ENCODE results near the gene GPR132. TPM values are rescaled to one million over a fixed set of nuclear protein-coding genes. Genes with fewer than 3 reads are reported as not detected.

The GPR132 gene
- total RNA-seq, 2 donors from 2014 or later = 0.27 to 3.3 TPM

- no peak overlapping the region for H3K4me3 ChIP-seq (ENCODE audit: low read length)
- Mint-ChIP-seq H3K4me3 (no peak overlapping the region), H3K36me3 (ENCODE audit: low read depth) (no peaks in the 10 kb centered on the region), H3K27me3 (ENCODE audit: insufficient read depth) (peaks cover 16% of the 10 kb centered on the region), H3K4me1 (peaks cover 16% of the 10 kb centered on the region), H3K27ac (peak overlapping the region; percentile 52), H3K9me3 (peaks cover 14% of the 10 kb centered on the region)
- H3K9ac ChIP-seq (ENCODE audit: extremely low read depth, low read length, poor library complexity, severe bottlenecking) = no peak overlapping the region
- no peak for TF ChIP-seq CTCF (conservative IDR thresholded peaks at IDR 0.05)
- H3K9me3 ChIP-seq (ENCODE audit: control insufficient read depth, low read length) = peaks cover 8% of the 10 kb centered on the region
- H3K4me1 ChIP-seq (ENCODE audit: control insufficient read depth, insufficient read depth, low read length) = peaks cover 5% of the 10 kb centered on the region
- WGBS, 2 experiments (ENCODE audit: insufficient coverage in 1 of 2, insufficient read length in 1 of 2) = 90 to 91% methylated on average over 13 to 18 of the region's 18 CpGs
- DNase-seq = no peak
- no peaks in the 10 kb centered on the region for H3K36me3 ChIP-seq (ENCODE audit: control insufficient read depth, insufficient read depth, low read length)
- H3K27ac ChIP-seq (ENCODE audit: low read depth, low read length) = no peak overlapping the region
- H3K27me3 ChIP-seq (ENCODE audit: control insufficient read depth, insufficient read depth, low read length, poor library complexity, severe bottlenecking) = no peaks in the 10 kb centered on the region
Measured at GRCh38 chr14:105076805-105077648, 11.8 kb upstream of the GPR132 start.

DNA sequence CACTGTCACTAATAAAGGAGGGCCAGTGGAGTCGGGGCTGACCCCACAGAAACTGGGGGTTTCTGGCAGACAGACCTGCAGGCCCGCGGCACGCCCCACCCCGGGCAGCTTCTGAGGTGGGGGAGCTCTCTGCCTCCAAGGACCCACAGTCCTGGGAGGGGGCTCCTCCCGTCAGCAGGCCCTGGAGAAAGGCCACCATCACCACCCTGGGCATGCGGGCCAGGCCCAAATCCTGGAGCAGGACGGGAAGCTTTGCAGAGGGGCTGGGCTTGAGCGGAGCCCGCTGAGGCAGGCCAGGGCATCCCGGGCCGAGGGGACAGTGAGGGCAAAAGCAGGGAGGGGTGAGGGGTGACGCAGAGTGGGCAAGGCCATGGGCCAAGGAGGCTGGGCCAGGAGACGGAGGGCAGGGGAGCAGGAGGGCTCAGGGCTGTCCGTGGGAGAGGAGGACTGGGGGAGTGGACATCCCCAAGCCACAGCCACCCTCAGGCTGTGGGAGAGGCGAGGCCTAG, 11.1 kb upstream of the GPR132 start:
- Histone ChIP-seq H3K27ac (ENCODE audit: low read depth, low read length) (no peak overlapping the region), H3K27me3 (ENCODE audit: control insufficient read depth, insufficient read depth, low read length, poor library complexity, severe bottlenecking) (no peaks in the 10 kb centered on the region), H3K36me3 (ENCODE audit: control insufficient read depth, insufficient read depth, low read length) (no peaks in the 10 kb centered on the region), H3K4me1 (ENCODE audit: control insufficient read depth, insufficient read depth, low read length) (peaks cover 5% of the 10 kb centered on the region), H3K4me3 (ENCODE audit: low read length) (no peak overlapping the region), H3K9ac (ENCODE audit: extremely low read depth, low read length, poor library complexity, severe bottlenecking) (no peak overlapping the region), H3K9me3 (ENCODE audit: control insufficient read depth, low read length) (peaks cover 8% of the 10 kb centered on the region)
- Mint-ChIP-seq H3K9me3 (peaks cover 14% of the 10 kb centered on the region), H3K36me3 (ENCODE audit: low read depth) (no peaks in the 10 kb centered on the region), H3K4me1 (peaks cover 16% of the 10 kb centered on the region), H3K27ac (no peak overlapping the region), H3K27me3 (ENCODE audit: insufficient read depth) (peaks cover 15% of the 10 kb centered on the region), H3K4me3 (no peak overlapping the region)
- no peak for TF ChIP-seq CTCF (conservative IDR thresholded peaks at IDR 0.05)
- WGBS, 2 experiments (ENCODE audit: insufficient coverage in 1 of 2, insufficient read length in 1 of 2) = 91 to 96% methylated on average over 9 to 16 of the region's 16 CpGs
- DNase-seq = peak; percentile 54

GRCh38 chr14:105075379-105076295, 10.4 kb upstream of the GPR132 start:
- H3K27ac ChIP-seq (ENCODE audit: low read depth, low read length) = peak overlapping the region; percentile 29

More at GRCh38 chr14:105075379-105076295, 10.4 kb upstream of the GPR132 start:
- peaks cover 16% of the 10 kb centered on the region for H3K27me3 Mint-ChIP-seq (ENCODE audit: insufficient read depth)
- no peak overlapping the region for H3K9ac ChIP-seq (ENCODE audit: extremely low read depth, low read length, poor library complexity, severe bottlenecking)
- H3K4me3 ChIP-seq (ENCODE audit: low read length) = no peak overlapping the region
- H3K4me1 ChIP-seq (ENCODE audit: control insufficient read depth, insufficient read depth, low read length) = peaks cover 5% of the 10 kb centered on the region
- peaks cover 8% of the 10 kb centered on the region for H3K9me3 ChIP-seq (ENCODE audit: control insufficient read depth, low read length)
- H3K36me3 Mint-ChIP-seq (ENCODE audit: low read depth) = no peaks in the 10 kb centered on the region
- WGBS, 2 experiments (ENCODE audit: insufficient coverage in 1 of 2, insufficient read length in 1 of 2) = 58 to 63% methylated on average over 14 to 24 of the region's 24 CpGs
- no peaks in the 10 kb centered on the region for H3K27me3 ChIP-seq (ENCODE audit: control insufficient read depth, insufficient read depth, low read length, poor library complexity, severe bottlenecking)
- peak; percentile 82 for DNase-seq
- H3K9me3 Mint-ChIP-seq = peaks cover 11% of the 10 kb centered on the region
- no peaks in the 10 kb centered on the region for H3K36me3 ChIP-seq (ENCODE audit: control insufficient read depth, insufficient read depth, low read length)
- peak overlapping the region; percentile 55 for H3K27ac Mint-ChIP-seq
- no peak for TF ChIP-seq CTCF (conservative IDR thresholded peaks at IDR 0.05)
- peaks cover 16% of the 10 kb centered on the region for H3K4me1 Mint-ChIP-seq
- no peak overlapping the region for H3K4me3 Mint-ChIP-seq
